HepG2 (cell line): ENCODE results near the gene NUPR2. TPM values are rescaled to one million over a fixed set of nuclear protein-coding genes. Genes with fewer than 3 reads are reported as not detected.

Source experiments
- ARHGAP35 ChIP-seq: sonication (generic); formaldehyde crosslinking; IDR thresholded peaks from 2 replicates; pipeline ENCODE4 v1.9.0; 2022; ENCODE audit warnings: mild to moderate bottlenecking, inconsistent platforms, moderate library complexity, missing genetic modification reagents, borderline replicate concordance
- ATF6 ChIP-seq: sonication (generic); formaldehyde crosslinking; conservative IDR thresholded peaks from 2 replicates; pipeline ENCODE4 v1.4.0; 2020; ENCODE audit warnings: missing genetic modification reagents
- EHMT2 ChIP-seq: fragments of 200-600 bp; sonication (generic); IDR thresholded peaks from 2 replicates; pipeline ENCODE4 v1.7.0; 2017; ENCODE audit warnings: antibody characterized with exemption, low read depth, low read length, borderline replicate concordance
- JUN ChIP-seq: sonication (generic); formaldehyde crosslinking; IDR thresholded peaks from 2 replicates; pipeline ENCODE4 v1.4.0; 2020; ENCODE audit warnings: mild to moderate bottlenecking, missing genetic modification reagents
- MEIS1 ChIP-seq: sonication (generic); formaldehyde crosslinking; IDR thresholded peaks from 2 replicates; pipeline ENCODE4 v1.9.0; 2021; ENCODE audit warnings: mild to moderate bottlenecking, missing genetic modification reagents, moderate library complexity, borderline replicate concordance
- PRMT3 ChIP-seq: sonication (generic); formaldehyde crosslinking; IDR thresholded peaks from 2 replicates; pipeline ENCODE4 v1.8.1; 2022; ENCODE audit warnings: low read depth, mild to moderate bottlenecking, moderate library complexity, missing genetic modification reagents, borderline replicate concordance
- ZC3H4 ChIP-seq: sonication (generic); formaldehyde crosslinking; IDR thresholded peaks from 2 replicates; pipeline ENCODE4 v1.4.0; 2020; ENCODE audit warnings: missing genetic modification reagents, borderline replicate concordance
- ZNF446 ChIP-seq: sonication (generic); formaldehyde crosslinking; IDR thresholded peaks from 2 replicates; pipeline ENCODE4 v1.5.0; 2020; ENCODE audit warnings: mild to moderate bottlenecking, missing genetic modification reagents
- ZNF501 ChIP-seq: sonication (generic); formaldehyde crosslinking; IDR thresholded peaks from 2 replicates; pipeline ENCODE4 v1.5.1; 2020; ENCODE audit warnings: mild to moderate bottlenecking, moderate library complexity, missing genetic modification reagents
- ZNF619 ChIP-seq: sonication (generic); formaldehyde crosslinking; IDR thresholded peaks from 2 replicates; pipeline ENCODE4 v1.4.0; 2020; ENCODE audit warnings: mild to moderate bottlenecking, missing genetic modification reagents
- ZNF652 ChIP-seq: IDR thresholded peaks from 2 replicates; pipeline ENCODE4 v1.6.1; 2016; ENCODE audit warnings: low read depth, borderline replicate concordance
- ZNF7 ChIP-seq: IDR thresholded peaks from 2 replicates; pipeline ENCODE4 v1.6.1; 2016; ENCODE audit warnings: missing biosample characterization, missing genetic modification reagents
- ZNF775 ChIP-seq: sonication (generic); formaldehyde crosslinking; IDR thresholded peaks from 2 replicates; pipeline ENCODE4 v1.4.0; 2020; ENCODE audit warnings: missing genetic modification reagents, mild to moderate bottlenecking, moderate library complexity, borderline replicate concordance
- ZNF776 ChIP-seq: sonication (generic); formaldehyde crosslinking; IDR thresholded peaks from 2 replicates; pipeline ENCODE4 v1.4.0; 2020; ENCODE audit warnings: mild to moderate bottlenecking, missing genetic modification reagents
- ZNF883 ChIP-seq: sonication (generic); formaldehyde crosslinking; IDR thresholded peaks from 2 replicates; pipeline ENCODE4 v1.5.1; 2020; ENCODE audit warnings: mild to moderate bottlenecking, missing genetic modification reagents; ENCODE audit errors: not compliant biosample characterization
- ZSCAN29 ChIP-seq: sonication (generic); formaldehyde crosslinking; conservative IDR thresholded peaks from 2 replicates; pipeline ENCODE4 v1.4.0; 2020; ENCODE audit warnings: mild to moderate bottlenecking, missing genetic modification reagents
- polyA plus RNA-seq, 8 experiments: library from polyadenylated mRNA; depleted of rRNA in 3 of 8; stranded (reverse) in 7 of 8; unstranded in 1 of 8; fragments of >200 nt; fragmentation: Illumina TruSeq in 4 of 8; extraction: Trizol in 4 of 8; gene quantifications; 2 replicates each; pipeline versions ENCODE4 v1.2.1 to v1.2.3, GENCODE V29; 2011 to 2016; ENCODE audit warnings: low read depth in 4 of 8, missing spikeins in 1 of 8, mixed read lengths in 1 of 8; ENCODE audit not compliant: insufficient read depth in 1 of 8
- total RNA-seq, 5 experiments: library from RNA; depleted of rRNA; stranded (reverse); fragments of >200 nt; fragmentation: Illumina TruSeq; extraction: Trizol; gene quantifications; 2 replicates each; pipeline ENCODE4 v1.2.3, GENCODE V29; 2016; ENCODE audit warnings: low read depth in 1 of 5
- TF ChIP-seq, protein P1 (sequence below): sonication (generic); formaldehyde crosslinking; IDR thresholded peaks from 2 replicates; pipeline ENCODE4 v1.4.0; 2020; ENCODE audit warnings: missing genetic modification reagents
- TF ChIP-seq, protein P2 (sequence below): sonication (generic); formaldehyde crosslinking; IDR thresholded peaks from 2 replicates; pipeline ENCODE4 v1.5.0; 2020; ENCODE audit warnings: mild to moderate bottlenecking, missing genetic modification reagents
- TF ChIP-seq, protein P3 (sequence below): sonication (generic); formaldehyde crosslinking; IDR thresholded peaks from 2 replicates; pipeline ENCODE4 v1.4.0; 2020; ENCODE audit warnings: missing genetic modification reagents

The NUPR2 gene
- total and polyA plus RNA-seq, 2 of the 13 experiments (the other 11 are each of a cell fraction or from before 2014, with no cell fraction given), result not detected

- TF ChIP-seq ATF6 (CRISPR knock-in tag) (no peak), ZNF652 (peak; percentile 28; the same call in 1 of the 2 replicates), JUN (CRISPR knock-in tag) (0 out of 2 replicates have a peak, but pooled peaks have one; percentile 16), ZNF776 (CRISPR knock-in tag) (peak; percentile 33; the same call in 1 of the 2 replicates), ZNF7 (CRISPR knock-in tag) (peak; percentile 32; the same call in 1 of the 2 replicates), ZNF501 (CRISPR knock-in tag) (peak; percentile 89), PRMT3 (CRISPR knock-in tag) (no peak), ZNF446 (peak; percentile 82; the same call in 1 of the 2 replicates), MEIS1 (CRISPR knock-in tag) (peak; percentile 60; the same call in 1 of the 2 replicates), ZNF775 (CRISPR knock-in tag) (no peak), EHMT2 (peak; percentile 76), ZSCAN29 (no peak), ZNF619 (CRISPR knock-in tag) (peak; percentile 55; the same call in 1 of the 2 replicates), ZC3H4 (CRISPR knock-in tag) (no peak), ARHGAP35 (CRISPR knock-in tag) (peak; percentile 49; the same call in 1 of the 2 replicates), ZNF883 (CRISPR knock-in tag) (peak; percentile 64)
- TF ChIP-seq, protein P1, sequence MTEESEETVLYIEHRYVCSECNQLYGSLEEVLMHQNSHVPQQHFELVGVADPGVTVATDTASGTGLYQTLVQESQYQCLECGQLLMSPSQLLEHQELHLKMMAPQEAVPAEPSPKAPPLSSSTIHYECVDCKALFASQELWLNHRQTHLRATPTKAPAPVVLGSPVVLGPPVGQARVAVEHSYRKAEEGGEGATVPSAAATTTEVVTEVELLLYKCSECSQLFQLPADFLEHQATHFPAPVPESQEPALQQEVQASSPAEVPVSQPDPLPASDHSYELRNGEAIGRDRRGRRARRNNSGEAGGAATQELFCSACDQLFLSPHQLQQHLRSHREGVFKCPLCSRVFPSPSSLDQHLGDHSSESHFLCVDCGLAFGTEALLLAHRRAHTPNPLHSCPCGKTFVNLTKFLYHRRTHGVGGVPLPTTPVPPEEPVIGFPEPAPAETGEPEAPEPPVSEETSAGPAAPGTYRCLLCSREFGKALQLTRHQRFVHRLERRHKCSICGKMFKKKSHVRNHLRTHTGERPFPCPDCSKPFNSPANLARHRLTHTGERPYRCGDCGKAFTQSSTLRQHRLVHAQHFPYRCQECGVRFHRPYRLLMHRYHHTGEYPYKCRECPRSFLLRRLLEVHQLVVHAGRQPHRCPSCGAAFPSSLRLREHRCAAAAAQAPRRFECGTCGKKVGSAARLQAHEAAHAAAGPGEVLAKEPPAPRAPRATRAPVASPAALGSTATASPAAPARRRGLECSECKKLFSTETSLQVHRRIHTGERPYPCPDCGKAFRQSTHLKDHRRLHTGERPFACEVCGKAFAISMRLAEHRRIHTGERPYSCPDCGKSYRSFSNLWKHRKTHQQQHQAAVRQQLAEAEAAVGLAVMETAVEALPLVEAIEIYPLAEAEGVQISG, result peak; percentile 90
- TF ChIP-seq, protein P2, sequence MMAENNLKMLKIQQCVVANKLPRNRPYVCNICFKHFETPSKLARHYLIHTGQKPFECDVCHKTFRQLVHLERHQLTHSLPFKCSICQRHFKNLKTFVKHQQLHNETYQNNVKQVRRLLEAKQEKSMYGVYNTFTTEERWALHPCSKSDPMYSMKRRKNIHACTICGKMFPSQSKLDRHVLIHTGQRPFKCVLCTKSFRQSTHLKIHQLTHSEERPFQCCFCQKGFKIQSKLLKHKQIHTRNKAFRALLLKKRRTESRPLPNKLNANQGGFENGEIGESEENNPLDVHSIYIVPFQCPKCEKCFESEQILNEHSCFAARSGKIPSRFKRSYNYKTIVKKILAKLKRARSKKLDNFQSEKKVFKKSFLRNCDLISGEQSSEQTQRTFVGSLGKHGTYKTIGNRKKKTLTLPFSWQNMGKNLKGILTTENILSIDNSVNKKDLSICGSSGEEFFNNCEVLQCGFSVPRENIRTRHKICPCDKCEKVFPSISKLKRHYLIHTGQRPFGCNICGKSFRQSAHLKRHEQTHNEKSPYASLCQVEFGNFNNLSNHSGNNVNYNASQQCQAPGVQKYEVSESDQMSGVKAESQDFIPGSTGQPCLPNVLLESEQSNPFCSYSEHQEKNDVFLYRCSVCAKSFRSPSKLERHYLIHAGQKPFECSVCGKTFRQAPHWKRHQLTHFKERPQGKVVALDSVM (CRISPR knock-in tag), result peak; percentile 49
- TF ChIP-seq, protein P3, sequence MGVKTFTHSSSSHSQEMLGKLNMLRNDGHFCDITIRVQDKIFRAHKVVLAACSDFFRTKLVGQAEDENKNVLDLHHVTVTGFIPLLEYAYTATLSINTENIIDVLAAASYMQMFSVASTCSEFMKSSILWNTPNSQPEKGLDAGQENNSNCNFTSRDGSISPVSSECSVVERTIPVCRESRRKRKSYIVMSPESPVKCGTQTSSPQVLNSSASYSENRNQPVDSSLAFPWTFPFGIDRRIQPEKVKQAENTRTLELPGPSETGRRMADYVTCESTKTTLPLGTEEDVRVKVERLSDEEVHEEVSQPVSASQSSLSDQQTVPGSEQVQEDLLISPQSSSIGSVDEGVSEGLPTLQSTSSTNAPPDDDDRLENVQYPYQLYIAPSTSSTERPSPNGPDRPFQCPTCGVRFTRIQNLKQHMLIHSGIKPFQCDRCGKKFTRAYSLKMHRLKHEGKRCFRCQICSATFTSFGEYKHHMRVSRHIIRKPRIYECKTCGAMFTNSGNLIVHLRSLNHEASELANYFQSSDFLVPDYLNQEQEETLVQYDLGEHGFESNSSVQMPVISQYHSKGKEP (CRISPR knock-in tag), result no peak
These were observed 9.8 kb downstream of the NUPR2 start, which contains the start of gene CHCHD2 (continued) for GRCh38 chr7:56106108-56107073.
